OCI-LY3 (cell line): Measurements from ENCODE around the gene LRRC17.

ENCODE experiments used
- H2AFZ ChIP-seq: fragments of 200-600, 300-600 bp; shearing (Covaris generic); 2 replicates; pipeline ENCODE4 v1.6.0; 2014; ENCODE audit warnings: antibody characterized with exemption, low read depth, low read length
- H3K27ac ChIP-seq: fragments of 200-600, 300-600 bp; sonication (generic); 2 replicates; pipeline ENCODE4 v1.5.1; 2014; ENCODE audit warnings: mild to moderate bottlenecking, low read length, moderate library complexity, mixed read lengths
- H3K27me3 ChIP-seq: fragments of 200-600, 300-600 bp; sonication (generic); 2 replicates; pipeline ENCODE4 v1.6.1; 2014; ENCODE audit warnings: low read depth, low read length, mixed read lengths
- H3K36me3 ChIP-seq: fragments of 200-600, 300-600 bp; sonication (generic); replicated peaks from 2 replicates; pipeline ENCODE3; 2014; ENCODE audit warnings: low read depth, low read length, mixed read lengths
- H3K4me1 ChIP-seq: fragments of 300-600, 200-600 bp; sonication (generic); 2 replicates; pipeline ENCODE4 v1.6.1; 2014; ENCODE audit warnings: low read length, mixed read lengths
- H3K4me2 ChIP-seq: fragments of 200-600, 300-600 bp; sonication (generic); 2 replicates; pipeline ENCODE4 v1.6.1; 2014; ENCODE audit warnings: low read length, mixed read lengths
- H3K4me3 ChIP-seq: fragments of 300-600, 200-600 bp; sonication (generic); 2 replicates; pipeline ENCODE4 v1.5.1; 2014; ENCODE audit warnings: antibody characterized with exemption, mild to moderate bottlenecking, low read length, moderate library complexity
- H3K79me2 ChIP-seq: fragments of 300-600, 200-600 bp; shearing (Covaris generic); 2 replicates; pipeline ENCODE4 v1.6.1; 2014; ENCODE audit warnings: mild to moderate bottlenecking, low read length, mixed read lengths
- H3K9ac ChIP-seq: fragments of 300-600, 200-600 bp; shearing (Covaris generic); 2 replicates; pipeline ENCODE4 v1.6.0; 2014; ENCODE audit warnings: mild to moderate bottlenecking, low read length, moderate library complexity
- H3K9me3 ChIP-seq: fragments of 200-600, 300-600 bp; shearing (Covaris generic); 2 replicates; pipeline ENCODE4 v1.6.1; 2014; ENCODE audit warnings: low read length, mixed read lengths; ENCODE audit not compliant: insufficient read depth
- H4K20me1 ChIP-seq: fragments of 200-600, 300-600 bp; sonication (generic); 2 replicates; pipeline ENCODE4 v1.6.1; 2016; ENCODE audit warnings: low read length, mixed read lengths; ENCODE audit not compliant: insufficient read depth
- EZH2phosphoT487 ChIP-seq: fragments of 200-600 bp; shearing (Covaris generic); IDR thresholded peaks from 2 replicates; pipeline ENCODE4 v1.6.1; 2018; ENCODE audit warnings: antibody characterized with exemption, mixed run types, low read depth
- TF ChIP-seq, protein P1 (sequence below): fragments of 200-600, 300-600 bp; sonication (generic); IDR thresholded peaks from 2 replicates; pipeline ENCODE4 v1.5.1; 2014; ENCODE audit warnings: antibody characterized with exemption, low read length, low read depth

Gene LRRC17

DNA sequence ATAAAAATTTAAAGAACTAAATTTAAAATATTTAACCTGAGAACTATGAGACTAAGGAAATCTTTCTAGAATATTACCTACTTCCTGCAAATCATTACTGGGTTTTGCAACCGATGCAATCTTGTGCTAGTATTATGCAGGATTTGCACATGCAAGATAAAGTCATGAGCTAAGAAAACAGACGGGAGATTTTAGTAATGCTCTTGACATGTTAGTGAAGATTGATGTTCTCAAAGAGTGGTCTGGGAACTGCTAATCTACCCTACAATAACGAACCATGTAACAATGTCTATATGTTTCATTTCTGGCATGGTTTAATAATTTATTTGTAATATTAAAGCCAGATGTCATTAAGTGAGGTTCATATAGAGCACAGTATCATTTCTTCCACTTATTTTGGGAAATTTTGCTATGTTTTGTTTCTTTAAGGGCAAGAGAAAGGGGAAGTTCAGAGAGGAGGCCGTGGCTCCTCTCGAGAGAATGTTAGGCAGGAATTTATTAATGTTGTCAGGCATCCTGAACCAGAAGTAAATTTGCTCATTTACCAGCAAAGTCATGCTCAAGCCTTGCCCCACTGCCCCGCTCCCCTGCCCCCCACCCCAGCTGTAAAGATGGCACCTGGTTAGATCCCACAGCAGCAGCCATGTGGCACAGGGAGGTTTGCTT lies 22.8 kb downstream of the LRRC17 start:
- no peaks in the 10 kb centered on the region for H3K9me3 ChIP-seq
- H3K4me2 ChIP-seq = 0 out of 2 replicates have a peak overlapping the region, but pooled peaks have one; percentile 13
- H3K4me3 ChIP-seq = no peak overlapping the region
- no peak overlapping the region for H3K9ac ChIP-seq
- no peak overlapping the region for H3K27ac ChIP-seq
- H3K79me2 ChIP-seq = no peaks in the 10 kb centered on the region
- H3K27me3 ChIP-seq = no peaks in the 10 kb centered on the region
- H4K20me1 ChIP-seq = no peaks in the 10 kb centered on the region
- peak overlapping the region; percentile 13; the same call in 1 of the 2 replicates for H2AFZ ChIP-seq
- peaks cover 9% of the 10 kb centered on the region for H3K4me1 ChIP-seq
- TF ChIP-seq, protein P1, sequence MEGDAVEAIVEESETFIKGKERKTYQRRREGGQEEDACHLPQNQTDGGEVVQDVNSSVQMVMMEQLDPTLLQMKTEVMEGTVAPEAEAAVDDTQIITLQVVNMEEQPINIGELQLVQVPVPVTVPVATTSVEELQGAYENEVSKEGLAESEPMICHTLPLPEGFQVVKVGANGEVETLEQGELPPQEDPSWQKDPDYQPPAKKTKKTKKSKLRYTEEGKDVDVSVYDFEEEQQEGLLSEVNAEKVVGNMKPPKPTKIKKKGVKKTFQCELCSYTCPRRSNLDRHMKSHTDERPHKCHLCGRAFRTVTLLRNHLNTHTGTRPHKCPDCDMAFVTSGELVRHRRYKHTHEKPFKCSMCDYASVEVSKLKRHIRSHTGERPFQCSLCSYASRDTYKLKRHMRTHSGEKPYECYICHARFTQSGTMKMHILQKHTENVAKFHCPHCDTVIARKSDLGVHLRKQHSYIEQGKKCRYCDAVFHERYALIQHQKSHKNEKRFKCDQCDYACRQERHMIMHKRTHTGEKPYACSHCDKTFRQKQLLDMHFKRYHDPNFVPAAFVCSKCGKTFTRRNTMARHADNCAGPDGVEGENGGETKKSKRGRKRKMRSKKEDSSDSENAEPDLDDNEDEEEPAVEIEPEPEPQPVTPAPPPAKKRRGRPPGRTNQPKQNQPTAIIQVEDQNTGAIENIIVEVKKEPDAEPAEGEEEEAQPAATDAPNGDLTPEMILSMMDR = no peak
- TF ChIP-seq EZH2phosphoT487 = no peak
- no peaks in the 10 kb centered on the region for H3K36me3 ChIP-seq

DNA sequence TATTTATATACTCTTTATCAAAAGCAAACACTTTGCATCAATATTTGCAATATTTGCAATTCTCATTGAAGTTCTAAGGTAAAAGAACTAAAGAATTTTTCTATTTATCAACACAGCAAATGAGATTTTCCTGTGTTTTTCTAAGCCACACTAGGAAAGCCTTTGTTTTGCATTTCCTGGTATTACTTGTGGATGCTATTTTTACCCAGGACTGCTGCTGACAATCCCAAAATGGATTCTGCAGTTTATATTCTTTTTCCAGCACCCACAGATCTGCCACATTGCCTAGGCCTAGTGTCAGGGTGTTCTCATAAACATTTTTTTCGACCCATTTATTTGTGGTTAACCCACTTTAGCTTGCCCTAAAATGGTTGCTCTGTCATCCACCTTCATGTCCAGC lies 25.9 kb downstream of the LRRC17 start:
- Histone ChIP-seq H3K9ac (no peak overlapping the region), H3K4me3 (no peak overlapping the region), H3K79me2 (no peaks in the 10 kb centered on the region), H3K4me2 (no peak overlapping the region), H2AFZ (no peak overlapping the region), H4K20me1 (no peaks in the 10 kb centered on the region), H3K4me1 (peaks cover 20% of the 10 kb centered on the region), H3K27ac (no peak overlapping the region), H3K27me3 (no peaks in the 10 kb centered on the region), H3K9me3 (no peaks in the 10 kb centered on the region), H3K36me3 (no peaks in the 10 kb centered on the region)
- TF ChIP-seq, protein P1 = no peak
- TF ChIP-seq EZH2phosphoT487 = no peak

DNA sequence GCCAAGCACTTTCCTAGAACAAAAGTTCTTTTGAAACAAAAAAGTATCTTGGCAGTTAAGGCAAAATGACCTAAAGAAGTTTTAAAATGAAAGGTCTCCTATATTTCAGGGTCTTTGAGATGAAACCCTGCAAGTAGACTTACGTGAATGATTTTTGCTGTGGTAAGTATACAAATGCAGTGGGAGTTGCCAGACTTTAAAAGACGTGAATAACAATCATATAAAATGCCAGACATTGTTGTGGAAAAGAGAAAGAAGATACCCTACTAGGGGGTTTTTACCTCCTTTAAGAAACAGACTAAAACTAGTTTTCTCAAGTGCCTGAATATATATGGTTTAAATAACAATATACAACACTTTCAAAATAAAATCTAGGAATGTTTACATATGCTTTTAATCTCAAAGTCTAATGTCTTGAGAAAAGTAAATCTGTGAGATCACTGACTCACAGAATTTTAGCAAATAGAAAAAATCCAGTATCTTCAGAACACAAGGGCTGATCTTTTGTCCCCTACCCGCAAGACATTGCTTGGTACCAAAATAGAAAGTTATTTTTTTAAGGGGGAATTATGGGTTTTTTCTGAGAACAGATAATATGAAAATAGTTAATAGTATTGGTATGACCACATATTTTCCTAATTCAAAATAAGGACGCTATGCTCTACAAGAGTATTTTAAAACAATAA lies 29.5 kb downstream of the LRRC17 start:
- Histone ChIP-seq H2AFZ (no peak overlapping the region), H3K36me3 (no peaks in the 10 kb centered on the region), H3K9me3 (no peaks in the 10 kb centered on the region), H3K4me3 (no peak overlapping the region), H3K27ac (no peak overlapping the region), H3K4me1 (peaks cover 16% of the 10 kb centered on the region), H3K4me2 (no peak overlapping the region), H3K79me2 (no peaks in the 10 kb centered on the region), H3K9ac (no peak overlapping the region), H3K27me3 (no peaks in the 10 kb centered on the region), H4K20me1 (no peaks in the 10 kb centered on the region)
- TF ChIP-seq, protein P1 = no peak

DNA sequence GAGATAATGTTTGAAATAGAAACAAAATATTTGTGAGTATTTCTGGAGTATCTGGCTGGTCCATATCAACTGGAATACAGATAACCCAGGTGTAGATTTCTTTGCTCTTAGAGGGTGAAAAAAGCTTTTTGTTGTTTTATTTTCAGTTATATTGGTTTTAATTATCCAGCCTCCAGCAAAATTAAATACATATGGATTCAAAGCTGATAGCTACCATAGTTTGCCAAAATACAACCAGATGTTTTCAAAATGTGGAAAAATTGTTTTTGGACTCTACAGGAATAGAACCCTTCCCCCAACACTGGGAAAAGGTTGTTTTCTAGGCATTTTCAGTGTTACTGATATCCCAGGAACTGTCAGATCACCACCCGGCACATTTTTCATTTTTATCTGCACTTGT lies 30.1 kb downstream of the LRRC17 start:
- H3K4me2 ChIP-seq = 0 out of 2 replicates have a peak overlapping the region, but pooled peaks have one; percentile 5
- TF ChIP-seq EZH2phosphoT487 = no peak
- TF ChIP-seq, protein P1 = no peak
- no peak overlapping the region for H2AFZ ChIP-seq
- no peaks in the 10 kb centered on the region for H3K36me3 ChIP-seq
- no peaks in the 10 kb centered on the region for H3K27me3 ChIP-seq
- no peaks in the 10 kb centered on the region for H4K20me1 ChIP-seq
- H3K4me1 ChIP-seq = peaks cover 16% of the 10 kb centered on the region
- H3K4me3 ChIP-seq = no peak overlapping the region
- no peak overlapping the region for H3K9ac ChIP-seq
- no peaks in the 10 kb centered on the region for H3K79me2 ChIP-seq
- no peaks in the 10 kb centered on the region for H3K9me3 ChIP-seq
- H3K27ac ChIP-seq = no peak overlapping the region
